ENCODE results near the gene LDB1. TPM values are rescaled to one million over a fixed set of nuclear protein-coding genes. Genes with fewer than 3 reads are reported as not detected.

Gene LDB1
- total RNA-seq, 1 donor from 2014 or later, result 160 TPM

DNA sequence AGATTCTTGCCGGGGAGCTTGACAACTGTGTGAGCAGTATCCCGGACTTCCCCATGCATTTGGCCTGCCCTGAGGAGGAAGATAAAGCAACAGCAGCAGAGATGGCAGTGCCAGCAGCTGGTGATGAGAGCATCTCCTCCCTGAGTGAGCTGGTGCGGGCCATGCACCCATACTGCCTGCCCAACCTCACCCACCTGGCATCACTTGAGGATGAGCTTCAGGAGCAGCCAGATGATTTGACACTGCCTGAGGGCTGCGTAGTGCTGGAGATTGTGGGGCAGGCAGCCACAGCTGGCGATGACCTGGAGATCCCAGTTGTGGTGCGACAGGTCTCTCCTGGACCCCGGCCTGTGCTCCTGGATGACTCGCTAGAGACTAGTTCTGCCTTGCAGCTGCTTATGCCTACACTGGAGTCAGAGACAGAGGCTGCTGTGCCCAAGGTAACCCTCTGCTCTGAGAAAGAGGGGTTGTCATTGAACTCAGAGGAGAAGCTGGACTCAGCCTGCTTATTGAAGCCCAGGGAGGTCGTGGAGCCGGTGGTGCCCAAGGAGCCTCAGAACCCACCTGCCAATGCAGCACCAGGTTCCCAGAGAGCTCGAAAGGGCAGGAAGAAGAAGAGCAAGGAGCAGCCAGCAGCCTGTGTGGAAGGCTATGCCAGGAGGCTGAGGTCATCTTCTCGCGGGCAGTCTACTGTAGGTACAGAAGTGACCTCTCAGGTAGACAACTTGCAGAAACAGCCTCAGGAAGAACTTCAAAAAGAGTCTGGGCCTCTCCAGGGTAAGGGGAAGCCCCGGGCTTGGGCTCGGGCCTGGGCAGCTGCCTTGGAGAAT is 19.3 kb upstream of the LDB1 start:
- TF ChIP-seq, protein P1, sequence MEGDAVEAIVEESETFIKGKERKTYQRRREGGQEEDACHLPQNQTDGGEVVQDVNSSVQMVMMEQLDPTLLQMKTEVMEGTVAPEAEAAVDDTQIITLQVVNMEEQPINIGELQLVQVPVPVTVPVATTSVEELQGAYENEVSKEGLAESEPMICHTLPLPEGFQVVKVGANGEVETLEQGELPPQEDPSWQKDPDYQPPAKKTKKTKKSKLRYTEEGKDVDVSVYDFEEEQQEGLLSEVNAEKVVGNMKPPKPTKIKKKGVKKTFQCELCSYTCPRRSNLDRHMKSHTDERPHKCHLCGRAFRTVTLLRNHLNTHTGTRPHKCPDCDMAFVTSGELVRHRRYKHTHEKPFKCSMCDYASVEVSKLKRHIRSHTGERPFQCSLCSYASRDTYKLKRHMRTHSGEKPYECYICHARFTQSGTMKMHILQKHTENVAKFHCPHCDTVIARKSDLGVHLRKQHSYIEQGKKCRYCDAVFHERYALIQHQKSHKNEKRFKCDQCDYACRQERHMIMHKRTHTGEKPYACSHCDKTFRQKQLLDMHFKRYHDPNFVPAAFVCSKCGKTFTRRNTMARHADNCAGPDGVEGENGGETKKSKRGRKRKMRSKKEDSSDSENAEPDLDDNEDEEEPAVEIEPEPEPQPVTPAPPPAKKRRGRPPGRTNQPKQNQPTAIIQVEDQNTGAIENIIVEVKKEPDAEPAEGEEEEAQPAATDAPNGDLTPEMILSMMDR (IDR thresholded peaks at IDR 0.05; ENCODE audit: unreplicated experiment), result no peak
- Mint-ChIP-seq H3K27me3 (ENCODE audit: unreplicated experiment) (peaks cover 14% of the 10 kb centered on the region), H3K4me1 (ENCODE audit: unreplicated experiment) (peaks cover 24% of the 10 kb centered on the region), H3K4me3 (ENCODE audit: unreplicated experiment) (peak overlapping the region; percentile 31), H3K36me3 (ENCODE audit: low read depth, unreplicated experiment) (peaks cover 43% of the 10 kb centered on the region), H3K9me3 (ENCODE audit: unreplicated experiment) (no peaks in the 10 kb centered on the region), H3K27ac (ENCODE audit: unreplicated experiment) (no peak overlapping the region)
- DNase-seq (ENCODE audit: low spot score), result no peak

DNA sequence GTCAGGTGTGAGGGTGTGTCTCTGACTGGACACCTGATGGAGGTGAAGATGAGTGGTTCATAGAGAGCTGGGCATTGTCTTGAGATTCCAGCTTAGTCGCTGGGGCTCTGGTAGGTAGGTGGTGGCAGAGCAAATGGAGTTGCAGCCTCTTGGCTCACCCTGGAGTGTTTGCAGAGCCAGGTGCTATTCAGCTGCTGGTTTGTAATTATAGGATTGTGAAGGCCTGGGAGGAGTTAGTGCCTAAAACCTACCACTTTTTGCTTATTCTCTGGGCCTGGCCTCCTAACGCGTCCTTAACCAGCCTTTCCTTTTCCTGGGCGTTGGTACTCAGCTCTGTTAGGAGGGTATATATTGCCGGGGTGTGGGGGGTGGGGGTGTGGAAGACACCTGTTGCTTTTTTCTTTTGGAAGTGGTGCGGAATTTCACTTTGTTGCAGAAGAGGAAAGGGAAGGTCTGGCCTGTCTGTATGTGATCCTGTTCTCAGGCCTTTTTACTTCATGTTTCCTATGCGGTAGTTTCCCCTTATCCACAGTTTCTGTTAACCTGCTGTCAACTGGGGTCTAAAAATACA is 15.9 kb upstream of the LDB1 start:
- peak overlapping the region; percentile 52 for H3K27ac Mint-ChIP-seq (ENCODE audit: unreplicated experiment)
- no peak for DNase-seq (ENCODE audit: low spot score)
- H3K27me3 Mint-ChIP-seq (ENCODE audit: unreplicated experiment), result peaks cover 19% of the 10 kb centered on the region
- peak overlapping the region; percentile 6 for H3K4me3 Mint-ChIP-seq (ENCODE audit: unreplicated experiment)
- peaks cover 29% of the 10 kb centered on the region for H3K36me3 Mint-ChIP-seq (ENCODE audit: low read depth, unreplicated experiment)
- no peaks in the 10 kb centered on the region for H3K9me3 Mint-ChIP-seq (ENCODE audit: unreplicated experiment)
- TF ChIP-seq, protein P1 (IDR thresholded peaks at IDR 0.05; ENCODE audit: unreplicated experiment), result no peak
- peaks cover 33% of the 10 kb centered on the region for H3K4me1 Mint-ChIP-seq (ENCODE audit: unreplicated experiment)

DNA sequence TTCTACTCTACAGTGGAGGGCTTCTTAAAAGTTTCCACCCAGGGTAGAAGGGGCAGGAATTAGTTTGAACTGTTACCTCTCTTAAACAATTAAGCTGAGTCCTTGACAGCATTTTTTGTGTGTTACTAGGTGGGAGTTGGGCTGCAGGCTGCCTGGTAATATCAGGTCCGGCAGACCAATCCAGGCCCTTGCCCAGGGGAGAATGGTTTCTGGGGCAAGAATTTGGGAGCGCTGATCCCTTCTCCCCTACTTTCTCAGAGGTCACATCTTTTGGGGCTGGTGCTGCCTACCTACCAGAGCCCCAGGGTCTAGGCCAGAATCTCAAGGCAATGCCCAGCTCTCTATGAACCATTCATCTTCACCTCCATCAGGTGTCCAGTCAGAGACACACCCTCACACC is 14.2 kb upstream of the LDB1 start:
- Mint-ChIP-seq H3K4me3 (ENCODE audit: unreplicated experiment) (peak overlapping the region; percentile 98), H3K4me1 (ENCODE audit: unreplicated experiment) (peaks cover 33% of the 10 kb centered on the region), H3K9me3 (ENCODE audit: unreplicated experiment) (no peaks in the 10 kb centered on the region), H3K27ac (ENCODE audit: unreplicated experiment) (peak overlapping the region; percentile 66), H3K27me3 (ENCODE audit: unreplicated experiment) (peaks cover 17% of the 10 kb centered on the region), H3K36me3 (ENCODE audit: low read depth, unreplicated experiment) (peaks cover 16% of the 10 kb centered on the region)
- TF ChIP-seq, protein P1 (IDR thresholded peaks at IDR 0.05; ENCODE audit: unreplicated experiment), result no peak
- no peak for DNase-seq (ENCODE audit: low spot score)

DNA sequence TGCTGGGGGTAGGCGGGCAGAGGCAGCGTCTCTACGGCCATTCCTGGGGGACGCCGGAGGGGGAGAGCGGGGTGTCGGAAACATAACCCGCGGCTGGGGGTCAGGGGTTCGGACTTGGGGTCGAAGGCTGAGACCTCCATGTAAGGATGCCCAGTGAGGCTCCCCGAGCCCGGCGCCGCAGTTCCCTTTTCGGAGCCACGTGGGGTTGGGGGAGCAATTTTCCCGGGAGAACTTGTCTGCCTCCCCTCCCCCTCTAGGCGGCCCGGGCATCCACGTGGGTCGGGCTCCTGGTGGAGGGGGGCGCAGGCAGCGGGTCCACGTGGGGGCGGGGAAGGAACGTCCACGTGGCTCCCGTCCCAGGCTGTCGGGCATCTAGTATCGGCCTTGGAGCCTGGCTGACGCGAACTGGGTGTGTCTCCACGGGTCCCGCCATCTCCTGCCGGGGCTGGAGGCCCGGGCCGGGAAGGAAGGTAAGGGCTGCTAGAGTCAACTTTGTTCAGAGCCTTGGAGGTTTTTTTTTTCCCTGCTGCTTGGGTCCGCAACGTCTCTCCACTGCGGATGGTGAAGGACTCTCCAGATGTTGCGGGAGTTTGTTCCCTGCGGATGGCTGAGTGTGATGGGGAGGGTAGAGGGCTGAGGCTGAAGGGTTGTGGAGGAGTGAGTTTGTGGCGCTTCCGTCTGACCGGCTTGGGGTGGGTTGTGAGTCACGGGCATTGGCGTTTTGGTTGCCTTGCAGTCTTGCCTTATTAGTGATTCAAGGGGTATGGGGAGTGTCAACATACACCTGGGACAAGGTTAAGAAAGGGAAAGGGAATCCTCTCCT is 13.4 kb upstream of the LDB1 start:
- DNase-seq (ENCODE audit: low spot score), result peak; percentile 66
- Mint-ChIP-seq H3K4me3 (ENCODE audit: unreplicated experiment) (peak overlapping the region; percentile 98), H3K27me3 (ENCODE audit: unreplicated experiment) (peaks cover 12% of the 10 kb centered on the region), H3K9me3 (ENCODE audit: unreplicated experiment) (no peaks in the 10 kb centered on the region), H3K36me3 (ENCODE audit: low read depth, unreplicated experiment) (peaks cover 13% of the 10 kb centered on the region), H3K27ac (ENCODE audit: unreplicated experiment) (peak overlapping the region; percentile 66), H3K4me1 (ENCODE audit: unreplicated experiment) (peaks cover 33% of the 10 kb centered on the region)
- TF ChIP-seq, protein P1 (IDR thresholded peaks at IDR 0.05; ENCODE audit: unreplicated experiment), result no peak
